ENCODE data around the gene C2orf72.

The C2orf72 gene

DNA sequence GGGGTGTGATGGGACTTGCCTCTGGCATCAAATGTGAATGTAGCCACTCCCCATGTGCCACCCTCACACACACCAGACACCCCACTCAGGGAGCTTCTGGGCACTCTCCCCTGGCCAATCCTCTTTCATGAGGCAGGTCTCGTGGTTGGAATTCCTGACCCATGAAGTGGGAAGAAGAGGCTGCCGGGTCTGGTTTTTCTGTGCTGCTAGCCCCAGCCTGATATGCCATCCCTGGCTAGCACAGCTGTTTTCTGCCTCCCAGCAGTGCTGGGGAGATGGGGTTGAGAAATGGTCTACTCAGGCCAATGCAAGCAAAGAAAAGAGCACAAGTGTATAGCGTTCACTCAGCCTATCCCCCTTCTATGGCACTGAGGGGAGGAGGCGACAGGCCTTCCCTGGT, 1.2 kb upstream of the C2orf72 start:
- no peak for DNase-seq (ENCODE audit: low read depth)
- H3K4me3 ChIP-seq (replicated peaks; ENCODE audit: low read depth, low read length) = no peak overlapping the region
- TF ChIP-seq, protein P1, sequence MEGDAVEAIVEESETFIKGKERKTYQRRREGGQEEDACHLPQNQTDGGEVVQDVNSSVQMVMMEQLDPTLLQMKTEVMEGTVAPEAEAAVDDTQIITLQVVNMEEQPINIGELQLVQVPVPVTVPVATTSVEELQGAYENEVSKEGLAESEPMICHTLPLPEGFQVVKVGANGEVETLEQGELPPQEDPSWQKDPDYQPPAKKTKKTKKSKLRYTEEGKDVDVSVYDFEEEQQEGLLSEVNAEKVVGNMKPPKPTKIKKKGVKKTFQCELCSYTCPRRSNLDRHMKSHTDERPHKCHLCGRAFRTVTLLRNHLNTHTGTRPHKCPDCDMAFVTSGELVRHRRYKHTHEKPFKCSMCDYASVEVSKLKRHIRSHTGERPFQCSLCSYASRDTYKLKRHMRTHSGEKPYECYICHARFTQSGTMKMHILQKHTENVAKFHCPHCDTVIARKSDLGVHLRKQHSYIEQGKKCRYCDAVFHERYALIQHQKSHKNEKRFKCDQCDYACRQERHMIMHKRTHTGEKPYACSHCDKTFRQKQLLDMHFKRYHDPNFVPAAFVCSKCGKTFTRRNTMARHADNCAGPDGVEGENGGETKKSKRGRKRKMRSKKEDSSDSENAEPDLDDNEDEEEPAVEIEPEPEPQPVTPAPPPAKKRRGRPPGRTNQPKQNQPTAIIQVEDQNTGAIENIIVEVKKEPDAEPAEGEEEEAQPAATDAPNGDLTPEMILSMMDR (IDR thresholded peaks at IDR 0.05; ENCODE audit: low read length, missing control alignments) = no peak

DNA sequence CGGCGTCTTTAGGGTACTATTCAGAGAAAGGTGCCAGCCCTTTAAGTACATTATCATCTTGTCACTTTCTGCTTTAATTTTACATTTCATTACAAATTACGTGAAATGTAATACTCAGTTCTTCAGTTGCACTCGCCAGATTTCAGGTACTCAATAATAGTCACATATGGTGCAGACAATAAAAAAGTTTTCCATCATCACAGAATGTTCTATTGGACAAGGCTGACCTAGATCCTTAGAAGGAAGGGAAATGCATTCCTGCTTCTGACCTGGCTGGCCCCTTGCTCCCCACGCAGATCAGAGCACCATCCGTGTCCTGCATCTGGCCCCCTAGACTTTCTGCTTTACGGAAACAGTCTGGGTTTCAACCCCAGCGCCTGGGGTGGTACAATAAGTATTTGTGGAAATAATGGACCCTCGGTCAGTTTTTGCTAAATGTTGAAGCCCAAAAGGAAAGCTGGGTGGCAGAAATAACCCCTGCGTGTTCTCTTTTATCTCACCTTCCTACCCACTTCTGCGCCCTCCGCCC, 681 bp upstream of the C2orf72 start:
- H3K4me3 ChIP-seq (replicated peaks; ENCODE audit: low read depth, low read length) = no peak overlapping the region
- DNase-seq (ENCODE audit: low read depth) = no peak
- TF ChIP-seq, protein P1 (IDR thresholded peaks at IDR 0.05; ENCODE audit: low read length, missing control alignments) = no peak

DNA sequence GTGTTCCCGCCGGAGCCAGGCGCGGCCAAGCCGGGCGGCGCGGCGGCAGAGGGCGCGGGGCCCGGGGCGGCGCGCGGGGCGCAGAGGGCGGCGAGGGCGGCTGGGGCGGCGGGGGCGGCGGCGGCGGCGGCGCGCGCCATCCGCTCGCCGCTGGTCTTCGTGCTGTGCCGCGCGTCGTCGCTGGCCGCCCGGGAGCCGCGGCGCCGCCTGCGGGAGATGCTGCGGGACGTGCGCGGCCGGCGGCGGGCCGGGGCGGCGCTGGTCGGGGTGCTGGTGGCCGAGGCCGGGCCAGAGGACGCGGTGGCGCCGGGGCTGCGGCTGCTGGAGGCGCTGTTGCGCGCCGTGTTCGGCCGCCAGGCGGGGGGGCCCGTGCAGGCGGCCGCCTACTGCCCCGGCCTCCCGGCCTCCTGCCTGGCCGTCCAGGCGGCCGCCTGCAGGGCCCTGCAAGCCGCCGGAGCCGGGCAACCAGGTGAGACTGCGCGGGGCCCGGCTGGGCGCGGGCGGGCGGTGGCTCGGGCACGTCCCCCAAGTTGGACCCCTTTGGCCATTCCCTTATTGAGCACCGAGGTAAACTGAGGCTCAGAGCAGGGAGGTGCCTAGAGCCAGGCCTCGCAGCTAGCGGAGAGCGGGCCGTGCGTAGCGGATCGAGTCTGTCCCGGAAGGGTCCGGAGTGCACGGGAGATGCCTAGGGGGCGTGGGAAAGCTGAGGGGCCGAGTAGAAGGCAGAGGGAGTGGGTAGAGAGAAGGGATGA, 584 bp downstream of the C2orf72 start:
- TF ChIP-seq, protein P1 (IDR thresholded peaks at IDR 0.05; ENCODE audit: low read length, missing control alignments) = no peak
- DNase-seq (ENCODE audit: low read depth) = no peak
- H3K4me3 ChIP-seq (replicated peaks; ENCODE audit: low read depth, low read length) = no peak overlapping the region

DNA sequence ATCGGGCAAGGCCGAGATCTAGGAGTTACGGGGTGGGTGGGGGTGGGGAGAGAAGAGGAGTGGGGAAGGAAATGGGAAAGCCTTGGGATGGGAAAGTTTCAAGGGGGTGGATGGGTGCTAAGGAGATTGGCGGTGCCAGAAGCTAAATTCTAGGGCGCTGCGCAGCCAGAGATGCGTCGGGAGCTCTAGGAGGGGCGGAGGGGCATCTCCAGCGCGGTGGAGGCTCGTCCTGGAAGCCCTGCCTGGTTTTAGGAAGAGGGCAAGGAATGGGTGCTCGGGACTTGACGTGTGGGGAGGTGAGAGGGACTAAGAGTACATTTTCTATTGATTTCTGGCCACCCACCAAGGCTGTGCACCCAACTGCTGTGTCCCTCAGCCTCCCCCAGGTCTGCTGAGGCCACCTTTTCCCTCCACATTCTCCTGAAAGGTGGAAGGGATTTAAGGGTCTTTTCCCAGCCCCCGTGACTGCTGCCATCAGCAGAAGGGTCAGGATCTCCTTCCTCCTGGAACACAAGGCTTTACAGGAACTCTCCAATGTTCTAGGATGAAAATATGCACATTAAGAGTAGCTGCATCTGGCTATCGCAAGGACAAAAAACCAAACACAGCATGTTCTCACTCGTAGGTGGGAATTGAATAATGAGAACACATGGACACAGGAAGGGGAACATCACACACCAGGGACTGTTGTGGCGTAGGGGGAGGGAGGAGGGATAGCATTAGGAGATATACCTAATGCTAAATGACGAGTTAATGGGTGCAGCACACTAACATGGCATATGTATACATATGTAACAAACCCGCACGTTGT, 1.4 kb downstream of the C2orf72 start:
- no peak overlapping the region for H3K4me3 ChIP-seq (replicated peaks; ENCODE audit: low read depth, low read length)
- TF ChIP-seq, protein P1 (IDR thresholded peaks at IDR 0.05; ENCODE audit: low read length, missing control alignments) = no peak
- DNase-seq (ENCODE audit: low read depth) = no peak

DNA sequence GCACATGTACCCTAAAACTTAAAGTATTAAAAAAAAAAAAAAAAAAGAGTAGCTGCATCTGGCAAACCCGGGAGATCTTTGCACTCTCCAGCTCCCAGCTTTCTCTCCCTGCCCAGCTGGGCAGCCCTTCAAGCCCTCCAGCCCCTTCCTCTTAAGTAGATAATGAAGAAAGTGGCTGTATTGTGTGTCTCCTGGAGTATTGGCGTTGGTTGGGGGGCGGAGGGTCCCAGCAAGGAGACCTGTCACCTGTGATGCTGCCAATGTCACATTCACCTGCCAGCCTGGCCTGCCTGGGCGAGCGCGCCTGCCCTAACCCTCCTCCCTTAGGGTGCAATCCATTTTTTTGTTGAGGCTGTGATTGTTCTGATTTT, 2.0 kb downstream of the C2orf72 start:
- TF ChIP-seq, protein P1 (IDR thresholded peaks at IDR 0.05; ENCODE audit: low read length, missing control alignments) = no peak
- DNase-seq (ENCODE audit: low read depth) = no peak
- no peak overlapping the region for H3K4me3 ChIP-seq (replicated peaks; ENCODE audit: low read depth, low read length)

DNA sequence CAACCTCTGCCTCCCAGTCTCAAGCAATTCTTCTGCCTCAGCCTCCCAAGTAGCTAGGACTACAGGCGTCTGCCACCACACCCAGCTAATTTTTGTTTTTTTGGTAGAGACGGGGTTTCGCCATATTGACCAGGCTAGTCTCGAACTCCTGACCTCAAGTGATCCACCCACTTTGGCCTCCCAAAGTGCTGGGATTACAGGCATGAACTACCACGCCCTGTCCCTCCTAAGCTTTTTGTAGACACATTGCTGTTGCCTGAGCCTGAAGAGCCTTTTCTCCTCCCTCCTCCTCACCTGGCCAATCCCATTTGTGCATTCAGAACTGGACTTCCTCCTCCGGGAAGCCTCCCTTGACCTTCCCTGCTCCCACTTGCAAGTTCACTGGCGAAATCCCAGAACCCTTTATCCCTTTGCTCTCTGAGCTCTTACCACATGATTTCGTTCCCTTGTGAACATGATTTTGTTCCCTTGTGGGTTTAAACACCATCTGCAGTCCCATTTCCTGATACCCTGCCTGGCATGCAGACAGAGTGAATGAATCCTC, 2.6 kb downstream of the C2orf72 start:
- H3K4me3 ChIP-seq (replicated peaks; ENCODE audit: low read depth, low read length) = no peak overlapping the region
- TF ChIP-seq, protein P1 (IDR thresholded peaks at IDR 0.05; ENCODE audit: low read length, missing control alignments) = no peak
- no peak for DNase-seq (ENCODE audit: low read depth)
